ENCODE measurements around the gene SLC4A7. TPM values are rescaled to one million over a fixed set of nuclear protein-coding genes. Genes with fewer than 3 reads are reported as not detected.

Gene SLC4A7
- total RNA-seq, 2 donors from 2014 or later, result 11.2 to 20.2 TPM

GRCh38 chr3:27468283-27468886 lies 15.8 kb downstream of the SLC4A7 start:
- Histone ChIP-seq H3K36me3 (no peaks in the 10 kb centered on the region), H3K27me3 (no peaks in the 10 kb centered on the region), H3K4me1 (no peaks in the 10 kb centered on the region), H3K27ac (no peak overlapping the region), H3K4me3 (no peak overlapping the region), H3K9me3 (no peaks in the 10 kb centered on the region), H3K9ac (ENCODE audit: low read depth in 2 of 2, low read length in 2 of 2) (no peak overlapping the region)
- no peak for DNase-seq
- no peak for TF ChIP-seq CTCF (IDR thresholded peaks at IDR 0.05)
- intact Hi-C loops (cut with DNase I), result loop anchor here (5.0 kb wide), 1 partner anchor 156 kb away; no protein-coding TSS in a partner anchor

GRCh38 chr3:27467545-27467944 lies 16.6 kb downstream of the SLC4A7 start:
- peak; percentile 48 for TF ChIP-seq CTCF (IDR thresholded peaks at IDR 0.05)
- no peaks in the 10 kb centered on the region for H3K9me3 ChIP-seq
- H3K4me1 ChIP-seq, result no peaks in the 10 kb centered on the region
- peak overlapping the region in 1 of 2 donors; percentile 26 for H3K9ac ChIP-seq (ENCODE audit: low read depth in 2 of 2, low read length in 2 of 2)
- intact Hi-C loops (cut with DNase I), result loop anchor here (5.0 kb wide), 1 partner anchor 155 kb away; no protein-coding TSS in a partner anchor
- DNase-seq, result no peak
- no peaks in the 10 kb centered on the region for H3K27me3 ChIP-seq
- H3K27ac ChIP-seq, result no peak overlapping the region
- no peak overlapping the region for H3K4me3 ChIP-seq
- H3K36me3 ChIP-seq, result no peaks in the 10 kb centered on the region

- intact Hi-C loops (cut with DNase I), result loop anchor here (5.0 kb wide), 1 partner anchor 152 kb away; no protein-coding TSS in a partner anchor
Measured at GRCh38 chr3:27464646-27465045, 19.5 kb downstream of the SLC4A7 start.

GRCh38 chr3:27462228-27462627 lies 22.0 kb downstream of the SLC4A7 start:
- Histone ChIP-seq H3K9me3 (no peaks in the 10 kb centered on the region), H3K36me3 (no peaks in the 10 kb centered on the region), H3K27ac (no peak overlapping the region), H3K9ac (ENCODE audit: low read depth in 2 of 2, low read length in 2 of 2) (no peak overlapping the region), H3K4me3 (no peak overlapping the region), H3K27me3 (no peaks in the 10 kb centered on the region), H3K4me1 (no peaks in the 10 kb centered on the region)
- intact Hi-C loops (cut with DNase I), result no loop called here
- DNase-seq, result no peak
- no peak for TF ChIP-seq CTCF (IDR thresholded peaks at IDR 0.05)

More at GRCh38 chr3:27464646-27465045, 19.5 kb downstream of the SLC4A7 start:
- Histone ChIP-seq H3K9me3 (no peaks in the 10 kb centered on the region), H3K4me1 (no peaks in the 10 kb centered on the region), H3K27ac (no peak overlapping the region), H3K4me3 (no peak overlapping the region), H3K36me3 (no peaks in the 10 kb centered on the region), H3K27me3 (no peaks in the 10 kb centered on the region), H3K9ac (ENCODE audit: low read depth in 2 of 2, low read length in 2 of 2) (no peak overlapping the region)
- DNase-seq, result no peak
- TF ChIP-seq CTCF (IDR thresholded peaks at IDR 0.05), result no peak

- Histone ChIP-seq H3K27me3 (no peaks in the 10 kb centered on the region), H3K9me3 (no peaks in the 10 kb centered on the region), H3K27ac (no peak overlapping the region), H3K9ac (ENCODE audit: low read depth in 2 of 2, low read length in 2 of 2) (no peak overlapping the region), H3K36me3 (no peaks in the 10 kb centered on the region), H3K4me3 (no peak overlapping the region), H3K4me1 (no peaks in the 10 kb centered on the region)
- intact Hi-C loops (cut with DNase I), result no loop called here
- no peak for DNase-seq
- TF ChIP-seq CTCF (IDR thresholded peaks at IDR 0.05), result no peak
Measured at GRCh38 chr3:27458929-27459328, 25.3 kb downstream of the SLC4A7 start.

All from colonic mucosa (tissue), 4 donors.